ENCODE measurements around the gene KRT78. TPM values are rescaled to one million over a fixed set of nuclear protein-coding genes. Genes with fewer than 3 reads are reported as not detected.

KRT78 gene
- total RNA-seq, 1 donor from 2014 or later = not detected

GRCh38 chr12:52826611-52827498 lies 21.9 kb downstream of the KRT78 start:
- H3K4me3 ChIP-seq (ENCODE audit: low read depth, low read length) = no peak overlapping the region
- H3K27me3 ChIP-seq (ENCODE audit: control insufficient read depth, insufficient read depth, low read length) = no peaks in the 10 kb centered on the region
- no peaks in the 10 kb centered on the region for H3K36me3 ChIP-seq (ENCODE audit: control insufficient read depth, insufficient read depth, low read length)
- DNase-seq (ENCODE audit: low read depth) = no peak
- TF ChIP-seq CTCF (IDR thresholded peaks at IDR 0.05; ENCODE audit: insufficient read depth, low read length, poor library complexity, severe bottlenecking) = no peak

GRCh38 chr12:52825961-52826360 lies 22.8 kb downstream of the KRT78 start:
- Histone ChIP-seq H3K36me3 (ENCODE audit: control insufficient read depth, insufficient read depth, low read length) (no peaks in the 10 kb centered on the region), H3K4me3 (ENCODE audit: low read depth, low read length) (no peak overlapping the region), H3K27me3 (ENCODE audit: control insufficient read depth, insufficient read depth, low read length) (no peaks in the 10 kb centered on the region)
- no peak for DNase-seq (ENCODE audit: low read depth)
- TF ChIP-seq CTCF (IDR thresholded peaks at IDR 0.05; ENCODE audit: insufficient read depth, low read length, poor library complexity, severe bottlenecking) = no peak

GRCh38 chr12:52824741-52825410 lies 23.9 kb downstream of the KRT78 start:
- TF ChIP-seq CTCF (IDR thresholded peaks at IDR 0.05; ENCODE audit: insufficient read depth, low read length, poor library complexity, severe bottlenecking) = no peak
- Histone ChIP-seq H3K4me3 (ENCODE audit: low read depth, low read length) (no peak overlapping the region), H3K27me3 (ENCODE audit: control insufficient read depth, insufficient read depth, low read length) (no peaks in the 10 kb centered on the region), H3K36me3 (ENCODE audit: control insufficient read depth, insufficient read depth, low read length) (no peaks in the 10 kb centered on the region)
- DNase-seq (ENCODE audit: low read depth) = no peak

- no peak for TF ChIP-seq CTCF (IDR thresholded peaks at IDR 0.05; ENCODE audit: insufficient read depth, low read length, poor library complexity, severe bottlenecking)
- H3K36me3 ChIP-seq (ENCODE audit: control insufficient read depth, insufficient read depth, low read length) = no peaks in the 10 kb centered on the region
Measured at GRCh38 chr12:52823761-52824450, 24.9 kb downstream of the KRT78 start.

GRCh38 chr12:52822771-52823510 lies 25.9 kb downstream of the KRT78 start:
- H3K36me3 ChIP-seq (ENCODE audit: control insufficient read depth, insufficient read depth, low read length) = no peaks in the 10 kb centered on the region
- H3K4me3 ChIP-seq (ENCODE audit: low read depth, low read length) = no peak overlapping the region
- no peak for DNase-seq (ENCODE audit: low read depth)
- TF ChIP-seq CTCF (IDR thresholded peaks at IDR 0.05; ENCODE audit: insufficient read depth, low read length, poor library complexity, severe bottlenecking) = no peak
- peaks cover under 1% of the 10 kb centered on the region for H3K27me3 ChIP-seq (ENCODE audit: control insufficient read depth, insufficient read depth, low read length)

More at GRCh38 chr12:52823761-52824450, 24.9 kb downstream of the KRT78 start:
- Histone ChIP-seq H3K27me3 (ENCODE audit: control insufficient read depth, insufficient read depth, low read length) (no peaks in the 10 kb centered on the region), H3K4me3 (ENCODE audit: low read depth, low read length) (no peak overlapping the region)
- no peak for DNase-seq (ENCODE audit: low read depth)

All from kidney epithelial cell (primary cell).